KG1 (cell line): ENCODE results near the gene ABL1.
"Not testable (repeated sequence)": the region's sequence is repeated elsewhere in the genome, so short reads cannot be mapped to it uniquely, and the experiment has no call there.

Source experiments
- DNase-seq: peaks from one replicate; lab custom pipeline; 2025; lab: John Stamatoyannopoulos, UW

ABL1 gene

GRCh38 chr9:130825351-130825651 is 9.8 kb upstream of the ABL1 start:
- DNase-seq = no peak

GRCh38 chr9:130825809-130826208 is 9.2 kb upstream of the ABL1 start:
- no peak for DNase-seq

- no peak for DNase-seq
Observed at GRCh38 chr9:130829762-130830161, 5.3 kb upstream of the ABL1 start.

- no peak for DNase-seq
Observed at GRCh38 chr9:130830231-130830760, 4.8 kb upstream of the ABL1 start.

- DNase-seq = no peak
Observed at GRCh38 chr9:130831077-130831476, 4.0 kb upstream of the ABL1 start.

- DNase-seq = no peak
Observed at GRCh38 chr9:130833031-130833990, 1.7 kb upstream of the ABL1 start.

GRCh38 chr9:130835441-130836298 is 616 bp downstream of the ABL1 start:
- peak; percentile 58 for DNase-seq

- no peak for DNase-seq
Observed at GRCh38 chr9:130837002-130837511, 2.0 kb downstream of the ABL1 start.

- no peak for DNase-seq
Observed at GRCh38 chr9:130837643-130838042, 2.6 kb downstream of the ABL1 start.

- DNase-seq = no peak
Observed at GRCh38 chr9:130839132-130840111, 4.4 kb downstream of the ABL1 start.

GRCh38 chr9:130842545-130842944 is 7.5 kb downstream of the ABL1 start:
- no peak for DNase-seq

- DNase-seq = no peak
Observed at GRCh38 chr9:130843049-130843908, 8.2 kb downstream of the ABL1 start.

- no peak for DNase-seq
Observed at GRCh38 chr9:130844044-130844451, 9.0 kb downstream of the ABL1 start.

- DNase-seq = no peak
Observed at GRCh38 chr9:130845254-130845653, 10.2 kb downstream of the ABL1 start.

- DNase-seq = no peak
Observed at GRCh38 chr9:130845901-130846481, 10.9 kb downstream of the ABL1 start.

GRCh38 chr9:130846487-130847305 is 11.6 kb downstream of the ABL1 start:
- no peak for DNase-seq

GRCh38 chr9:130847306-130848217 is 12.5 kb downstream of the ABL1 start:
- no peak for DNase-seq

- DNase-seq = not testable (repeated sequence)
Observed at GRCh38 chr9:130848514-130848913, 13.5 kb downstream of the ABL1 start.
